ENCODE data around the gene EYA4. TPM values are rescaled to one million over a fixed set of nuclear protein-coding genes. Genes with fewer than 3 reads are reported as not detected.

EYA4 gene
- polyA plus RNA-seq, 1 of the 3 experiments (the other 2 are of a cell fraction), result 0.08 TPM

GRCh38 chr6:133431031-133431430, 189.9 kb downstream of the EYA4 start:
- H3K9me3 ChIP-seq, result no peaks in the 10 kb centered on the region

GRCh38 chr6:133432021-133432989, 191.1 kb downstream of the EYA4 start:
- no peak for DNase-seq
- Histone ChIP-seq H3K9ac (no peak overlapping the region), H3K27ac (ENCODE audit: low read depth in 2 of 2, low read length in 1 of 2) (no peak overlapping the region), H2AFZ (ENCODE audit: low read depth) (no peak overlapping the region), H3F3A (replicated peaks; ENCODE audit: insufficient read depth) (no peaks in the 10 kb centered on the region), H3K9me2 (no peaks in the 10 kb centered on the region), H3K27me3 (ENCODE audit: insufficient read depth) (no peaks in the 10 kb centered on the region), H3K9me3 (no peaks in the 10 kb centered on the region), H4K20me1 (ENCODE audit: insufficient read depth) (no peaks in the 10 kb centered on the region), H3K4me2 (no peak overlapping the region), H3K79me2 (ENCODE audit: insufficient read depth) (no peaks in the 10 kb centered on the region), H3K36me3 (replicated peaks in 1 of 2; ENCODE audit: control insufficient read depth in 1 of 2, insufficient read depth in 2 of 2, low read length in 1 of 2) (no peaks in the 10 kb centered on the region), H3K4me3 (ENCODE audit: low read depth in 2 of 2, low read length in 1 of 2) (no peak overlapping the region), H3K4me1 (ENCODE audit: control insufficient read depth in 1 of 2, insufficient read depth in 2 of 2, low read depth in 1 of 2, low read length in 1 of 2) (no peaks in the 10 kb centered on the region)
- TF ChIP-seq SIN3A (IDR thresholded peaks at IDR 0.05; ENCODE audit: borderline replicate concordance, low read depth, low read length), result no peak
- CTCF ChIA-PET, result no interaction called here
- POLR2A ChIA-PET, result no interaction called here
- 10% methylated on average over 9 of the region's 9 CpGs for WGBS (ENCODE audit: low lambda C conversion rate)

More at GRCh38 chr6:133431031-133431430, 189.9 kb downstream of the EYA4 start:
- Histone ChIP-seq H3K27ac (ENCODE audit: low read depth in 2 of 2, low read length in 1 of 2) (no peak overlapping the region), H3K27me3 (ENCODE audit: insufficient read depth) (no peaks in the 10 kb centered on the region), H3F3A (replicated peaks; ENCODE audit: insufficient read depth) (no peaks in the 10 kb centered on the region), H3K36me3 (replicated peaks in 1 of 2; ENCODE audit: control insufficient read depth in 1 of 2, insufficient read depth in 2 of 2, low read length in 1 of 2) (no peaks in the 10 kb centered on the region), H3K4me1 (ENCODE audit: control insufficient read depth in 1 of 2, insufficient read depth in 2 of 2, low read depth in 1 of 2, low read length in 1 of 2) (no peaks in the 10 kb centered on the region), H3K4me2 (no peak overlapping the region), H4K20me1 (ENCODE audit: insufficient read depth) (no peaks in the 10 kb centered on the region), H3K4me3 (ENCODE audit: low read depth in 2 of 2, low read length in 1 of 2) (no peak overlapping the region), H3K9me2 (no peaks in the 10 kb centered on the region), H3K79me2 (ENCODE audit: insufficient read depth) (no peaks in the 10 kb centered on the region), H3K9ac (no peak overlapping the region), H2AFZ (ENCODE audit: low read depth) (no peak overlapping the region)
- POLR2A ChIA-PET, result no interaction called here
- no peak for TF ChIP-seq SMC3 (IDR thresholded peaks at IDR 0.05; ENCODE audit: low read depth, low read length)
- TF ChIP-seq MAX (IDR thresholded peaks at IDR 0.05; ENCODE audit: low read depth), result no peak
- no peak for TF ChIP-seq RXRA (IDR thresholded peaks at IDR 0.05; ENCODE audit: borderline replicate concordance, low read depth)
- TF ChIP-seq GABPA (IDR thresholded peaks at IDR 0.05; ENCODE audit: low read depth), result no peak
- no peak for TF ChIP-seq EZH2phosphoT487 (IDR thresholded peaks at IDR 0.05; ENCODE audit: borderline replicate concordance, low read depth)
- TF ChIP-seq NRF1 (IDR thresholded peaks at IDR 0.05; ENCODE audit: low read depth, low read length), result no peak
- no peak for TF ChIP-seq PBX3 (IDR thresholded peaks at IDR 0.05)
- TF ChIP-seq FOSL2 (IDR thresholded peaks at IDR 0.05; ENCODE audit: borderline replicate concordance, low read depth), result no peak
- CTCF ChIA-PET, result no interaction called here
- DNase-seq, result no peak
